Stimulated activated CD8-positive, alpha-beta memory T cell treated with anti-CD3 and anti-CD28 coated beads, Interleukin-4, amount 100 ng/mL, for 24 hours (primary cell): Measurements from ENCODE around the gene MSI2.

Source experiments
- DNase-seq: peaks from one replicate; pipeline ENCODE4 v3.0.0-alpha.2; 2020; ENCODE audit warnings: low read depth

Gene MSI2

DNA sequence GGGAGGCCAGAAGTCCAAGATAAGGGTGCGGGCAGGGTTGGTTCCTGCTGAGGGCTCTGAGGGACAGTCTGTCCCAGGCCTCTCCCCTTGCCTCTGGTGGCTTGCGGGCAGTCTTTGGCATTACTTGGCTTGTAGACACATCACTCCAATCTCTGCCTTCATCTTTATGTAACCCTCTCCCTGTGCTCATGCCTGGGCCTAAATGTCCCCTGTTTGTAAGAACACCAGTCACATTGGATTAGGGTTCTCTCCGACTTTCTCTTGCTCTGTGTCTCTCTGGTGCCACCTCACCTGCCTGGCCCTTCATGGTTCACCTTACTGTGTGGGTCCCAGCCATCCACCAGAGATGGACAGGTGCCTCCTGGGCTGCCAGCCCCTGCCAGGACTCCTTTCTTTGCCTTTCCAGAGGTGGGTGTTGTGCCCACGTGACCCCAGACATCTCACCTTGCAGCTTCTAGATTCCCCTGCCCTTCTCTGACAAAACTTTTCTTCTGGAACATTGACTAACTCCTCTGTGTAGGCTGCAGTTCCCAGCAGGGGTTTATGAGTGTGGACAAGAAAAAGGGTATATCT lies 205.8 kb downstream of the MSI2 start:
- no peak for DNase-seq

DNA sequence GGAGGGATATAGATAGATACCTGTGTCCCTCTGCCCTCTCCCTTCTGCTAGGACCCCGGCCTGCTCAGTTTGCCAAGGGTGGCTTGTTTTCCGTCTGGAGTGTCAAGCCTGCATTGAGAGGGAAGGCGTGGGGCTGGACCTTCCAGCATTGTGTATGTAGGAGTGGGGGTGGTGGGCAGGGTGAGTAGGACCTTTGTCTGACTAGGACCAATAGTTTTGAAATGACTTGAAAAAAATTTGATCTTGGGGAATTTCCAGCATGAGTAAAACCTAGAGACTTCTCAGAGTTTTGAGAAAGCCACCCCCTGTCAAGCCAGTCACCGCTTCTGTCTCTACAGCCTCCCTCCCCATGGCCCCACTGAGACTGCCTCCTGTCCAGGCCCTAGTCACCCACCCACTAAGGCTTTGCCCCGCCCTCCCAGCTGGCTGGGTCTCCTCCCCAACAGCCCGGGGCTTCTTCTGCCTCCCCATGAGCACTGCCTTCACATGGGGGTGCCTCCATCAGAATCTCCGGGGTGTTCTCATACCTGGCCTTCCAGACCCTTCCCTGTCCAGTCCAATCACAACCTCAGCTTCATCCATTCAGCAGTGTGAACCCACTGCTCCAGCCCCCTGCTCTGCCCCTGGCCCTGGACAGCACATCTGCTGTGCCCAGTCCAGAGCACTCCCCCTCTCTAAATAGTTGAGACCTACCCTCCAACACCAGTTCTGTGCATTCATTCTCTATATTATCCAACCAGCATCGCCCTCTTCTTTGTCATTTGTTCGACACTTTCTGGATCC lies 207.0 kb downstream of the MSI2 start:
- DNase-seq: peak; percentile 83

DNA sequence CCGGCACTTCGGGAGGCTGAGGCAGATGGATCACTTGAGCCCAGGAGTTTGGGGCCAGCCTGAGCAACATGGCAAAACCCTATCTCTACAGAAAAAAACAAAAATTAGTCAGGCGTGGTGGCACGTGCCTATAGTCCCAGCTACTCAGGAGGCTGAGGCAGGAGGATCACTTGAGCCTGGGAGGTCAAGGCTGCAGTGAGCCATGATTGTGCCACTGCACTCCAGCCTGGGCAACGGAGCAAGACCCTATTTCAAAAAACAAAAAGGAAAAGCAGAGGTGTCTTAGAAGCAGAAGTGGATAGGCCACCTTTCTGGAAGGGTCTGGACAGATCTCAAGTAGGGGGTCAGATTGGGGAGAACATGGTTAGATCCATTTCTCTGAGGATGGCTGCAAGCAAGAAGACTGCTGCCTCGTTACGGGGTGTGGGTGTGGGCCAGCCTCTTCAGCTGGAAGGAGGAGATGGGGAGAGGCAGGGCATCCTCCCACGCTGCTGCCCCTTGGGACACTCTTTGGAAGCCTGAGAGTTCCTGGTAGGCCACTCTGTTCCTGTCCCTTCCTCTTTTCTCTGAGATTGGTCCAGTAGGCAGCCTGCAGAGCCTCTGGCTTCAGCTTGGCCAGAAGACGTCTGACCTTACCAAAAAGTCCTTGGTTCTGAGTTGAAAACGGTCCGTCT lies 208.0 kb downstream of the MSI2 start:
- no peak for DNase-seq

DNA sequence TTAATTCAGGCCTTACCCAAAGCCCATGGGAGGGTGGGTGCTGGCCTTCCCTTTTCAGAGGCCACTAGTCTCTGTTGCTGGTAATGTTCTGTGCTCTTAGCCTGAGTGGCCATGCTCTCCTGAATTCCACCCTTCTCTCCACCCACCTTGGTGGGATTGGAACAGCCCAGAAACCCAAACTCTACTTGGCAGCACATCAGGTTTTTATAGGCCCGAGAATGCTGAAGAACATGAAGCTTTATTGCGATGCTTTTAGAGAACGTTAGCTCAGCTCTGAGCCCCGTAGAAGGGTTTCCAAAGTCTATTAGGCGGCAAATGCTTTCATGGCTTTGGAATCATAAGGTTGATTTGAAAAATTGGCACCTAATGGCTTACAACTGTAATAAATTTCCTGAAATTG lies 209.3 kb downstream of the MSI2 start:
- no peak for DNase-seq

DNA sequence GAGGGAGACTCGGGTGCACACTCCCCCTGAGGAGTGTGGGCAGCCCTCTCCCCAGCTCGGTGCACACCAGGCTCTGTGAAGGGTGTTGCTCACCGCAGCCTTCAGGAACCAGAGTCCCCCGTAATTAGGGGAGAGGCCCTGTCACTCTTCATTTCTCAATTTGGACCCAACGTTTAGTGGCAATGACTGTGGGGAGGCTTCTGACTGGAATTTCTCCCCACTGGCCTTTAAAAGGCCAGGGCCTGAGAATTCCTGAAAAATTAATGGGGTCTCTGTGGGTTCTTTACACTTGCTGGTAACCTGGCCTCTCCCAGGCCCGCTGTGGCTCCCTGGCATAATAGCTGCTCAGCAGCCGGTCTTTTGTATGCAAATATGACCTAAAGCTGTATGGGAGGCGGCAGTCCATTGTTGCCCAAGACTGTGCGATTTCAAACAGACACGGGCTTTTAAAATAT lies 209.7 kb downstream of the MSI2 start:
- no peak for DNase-seq

DNA sequence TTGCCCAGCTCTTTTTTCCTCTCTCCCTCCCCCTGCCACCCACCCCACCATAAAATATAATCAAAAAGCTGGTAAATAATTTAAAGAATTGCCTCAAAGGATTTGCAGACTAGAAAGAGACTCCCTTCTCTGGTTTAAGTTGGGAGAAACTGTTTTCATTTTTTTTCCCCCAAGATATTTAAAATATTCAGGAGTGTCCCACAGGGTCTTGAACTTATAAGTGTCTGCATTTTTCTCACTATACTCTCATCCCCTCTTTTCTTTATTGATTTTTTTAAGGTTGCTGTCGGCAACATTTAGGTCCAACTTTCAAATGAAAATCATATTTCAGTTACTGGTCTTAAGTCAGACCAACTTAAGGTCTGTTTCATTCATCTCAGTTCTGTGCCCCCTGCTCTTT lies 210.2 kb downstream of the MSI2 start:
- DNase-seq: no peak

DNA sequence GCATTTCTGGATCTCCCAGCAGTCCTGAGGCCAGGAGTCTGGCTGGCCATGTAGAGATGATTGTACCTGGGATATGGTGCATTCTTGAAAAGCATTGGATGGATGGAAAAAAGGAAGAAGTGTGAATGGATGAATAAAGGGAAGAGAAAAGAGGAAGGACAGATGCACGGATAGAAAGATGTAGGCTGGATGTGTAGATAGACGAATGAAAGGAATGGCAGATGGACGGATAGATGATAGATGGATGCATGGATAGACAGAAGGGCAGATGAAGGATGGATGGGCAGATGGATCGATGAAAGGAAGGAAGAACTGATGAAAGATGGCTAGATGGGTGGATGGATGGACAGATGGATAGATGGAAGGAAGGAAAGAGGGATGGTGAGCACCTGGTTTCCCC lies 210.9 kb downstream of the MSI2 start:
- no peak for DNase-seq

DNA sequence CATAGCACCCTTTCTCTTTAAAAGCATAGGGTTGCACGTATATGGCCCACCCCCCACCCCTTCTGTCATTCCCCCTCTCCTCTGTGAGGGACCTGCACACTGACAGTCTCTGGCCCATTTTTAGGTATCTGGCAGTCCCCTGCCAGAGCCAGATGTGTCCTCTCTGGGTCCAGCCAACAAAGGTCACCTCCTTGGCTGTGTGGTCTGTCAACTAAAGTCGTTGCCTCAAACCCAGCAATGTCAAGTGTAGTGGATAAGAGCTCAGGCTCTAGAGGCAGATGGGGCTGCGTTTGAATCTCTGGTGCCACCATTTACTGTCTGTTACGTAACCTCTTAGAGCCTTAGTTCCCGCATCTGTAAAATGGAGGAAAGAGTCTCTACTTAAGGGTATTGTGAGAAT lies 211.5 kb downstream of the MSI2 start:
- DNase-seq: no peak

DNA sequence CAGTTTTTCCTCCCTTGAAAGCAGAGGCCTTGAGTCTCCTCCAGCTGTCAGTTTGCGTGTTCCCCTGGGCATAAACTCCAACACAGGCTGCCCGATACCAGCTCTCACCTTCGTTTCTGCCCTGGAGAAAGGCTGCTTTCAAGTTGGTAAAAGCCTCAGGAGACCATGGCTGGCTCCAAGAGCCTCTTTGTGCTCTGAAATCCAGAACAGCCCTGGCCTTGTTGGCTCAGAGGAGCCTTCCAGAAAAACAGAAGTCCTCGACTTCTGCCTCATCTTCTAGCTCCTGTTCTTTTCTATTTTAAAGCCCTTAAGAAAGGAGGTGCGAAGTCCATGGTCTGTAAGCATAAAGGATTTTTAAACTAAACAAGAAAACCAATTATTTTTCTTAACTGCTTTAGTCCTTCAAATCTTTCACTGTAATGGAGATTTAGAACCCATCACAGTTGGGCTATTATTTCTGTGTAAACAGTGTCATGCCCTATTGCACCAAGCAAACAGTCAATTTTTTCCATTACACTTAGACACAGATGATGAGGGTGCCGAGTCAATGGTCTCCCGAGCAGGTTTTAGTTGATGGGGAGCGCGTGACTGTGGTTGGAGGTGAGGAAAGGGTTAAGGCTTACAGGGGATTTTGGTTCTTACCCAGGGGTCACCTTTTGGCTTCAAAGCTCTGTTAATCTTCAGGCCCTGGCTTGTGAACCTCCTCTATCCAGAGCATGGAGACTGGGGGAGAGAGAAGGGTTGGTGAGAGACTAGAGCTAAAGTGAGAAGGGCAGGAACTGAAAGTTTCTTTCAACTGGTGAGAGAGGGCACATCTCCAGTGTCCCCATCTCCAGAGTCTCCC lies 212.8 kb downstream of the MSI2 start:
- DNase-seq: no peak

DNA sequence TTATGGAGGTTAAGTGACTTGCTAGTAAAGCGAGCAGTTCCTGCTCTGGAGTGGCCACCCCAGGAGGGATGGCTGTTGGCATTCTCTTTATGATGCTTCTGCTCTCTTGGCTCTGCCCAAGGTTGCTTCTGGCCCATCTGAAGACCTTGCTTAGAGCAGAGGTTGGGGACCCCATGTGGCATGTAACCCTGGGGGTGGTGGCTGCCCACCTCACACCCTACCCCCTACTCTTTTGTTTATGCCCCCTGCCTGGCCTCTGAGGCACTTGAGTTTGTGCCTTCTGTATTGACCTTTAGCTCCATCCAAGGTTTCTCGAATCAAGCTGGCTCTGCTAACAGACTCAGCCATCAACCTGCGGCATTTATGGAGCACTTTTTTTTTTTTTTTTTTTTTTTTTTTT lies 214.6 kb downstream of the MSI2 start:
- no peak for DNase-seq

DNA sequence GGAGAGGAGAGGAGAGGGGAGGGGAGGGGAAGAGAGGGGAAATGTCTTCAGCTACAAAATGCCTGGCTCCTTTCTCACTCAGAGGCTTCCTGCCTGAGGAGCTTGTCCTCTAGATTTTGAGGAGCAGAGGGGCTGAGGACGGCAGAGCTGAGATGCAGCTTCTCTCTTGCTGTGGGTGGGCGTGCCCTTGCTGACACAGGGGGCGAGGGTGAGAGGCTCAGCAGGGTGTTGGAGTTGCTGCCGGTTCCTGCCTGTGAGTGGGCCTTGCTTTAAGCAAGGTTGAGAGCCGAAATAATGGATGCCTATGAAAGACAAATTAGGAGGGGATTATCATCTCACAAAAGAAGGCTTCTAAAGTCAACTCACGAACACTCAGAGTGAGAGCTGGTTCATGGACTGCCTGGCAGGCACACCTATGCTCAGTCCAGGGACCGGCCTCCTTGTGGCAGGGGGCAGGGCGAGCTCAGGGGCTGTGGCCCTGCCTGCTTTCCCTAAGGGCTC lies 215.6 kb downstream of the MSI2 start:
- no peak for DNase-seq

DNA sequence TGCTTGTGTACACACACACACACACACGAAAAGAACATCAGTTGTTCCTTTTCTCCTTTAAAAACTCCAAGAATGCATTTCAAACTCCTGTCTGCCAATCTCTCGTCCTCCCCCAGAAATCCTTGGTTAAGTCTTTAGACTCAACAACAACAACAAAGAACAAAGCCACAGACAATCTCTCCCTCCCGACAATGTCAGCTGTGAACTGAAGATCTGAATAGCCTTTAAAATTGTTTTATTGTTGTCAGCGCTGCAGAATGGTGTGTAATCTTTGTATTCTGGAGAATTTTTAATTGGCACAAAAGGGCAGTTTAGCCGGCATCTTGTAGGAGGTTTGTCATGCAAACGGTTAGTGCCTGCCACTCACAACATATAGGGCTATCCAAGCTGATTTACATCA lies 219.5 kb downstream of the MSI2 start:
- no peak for DNase-seq

DNA sequence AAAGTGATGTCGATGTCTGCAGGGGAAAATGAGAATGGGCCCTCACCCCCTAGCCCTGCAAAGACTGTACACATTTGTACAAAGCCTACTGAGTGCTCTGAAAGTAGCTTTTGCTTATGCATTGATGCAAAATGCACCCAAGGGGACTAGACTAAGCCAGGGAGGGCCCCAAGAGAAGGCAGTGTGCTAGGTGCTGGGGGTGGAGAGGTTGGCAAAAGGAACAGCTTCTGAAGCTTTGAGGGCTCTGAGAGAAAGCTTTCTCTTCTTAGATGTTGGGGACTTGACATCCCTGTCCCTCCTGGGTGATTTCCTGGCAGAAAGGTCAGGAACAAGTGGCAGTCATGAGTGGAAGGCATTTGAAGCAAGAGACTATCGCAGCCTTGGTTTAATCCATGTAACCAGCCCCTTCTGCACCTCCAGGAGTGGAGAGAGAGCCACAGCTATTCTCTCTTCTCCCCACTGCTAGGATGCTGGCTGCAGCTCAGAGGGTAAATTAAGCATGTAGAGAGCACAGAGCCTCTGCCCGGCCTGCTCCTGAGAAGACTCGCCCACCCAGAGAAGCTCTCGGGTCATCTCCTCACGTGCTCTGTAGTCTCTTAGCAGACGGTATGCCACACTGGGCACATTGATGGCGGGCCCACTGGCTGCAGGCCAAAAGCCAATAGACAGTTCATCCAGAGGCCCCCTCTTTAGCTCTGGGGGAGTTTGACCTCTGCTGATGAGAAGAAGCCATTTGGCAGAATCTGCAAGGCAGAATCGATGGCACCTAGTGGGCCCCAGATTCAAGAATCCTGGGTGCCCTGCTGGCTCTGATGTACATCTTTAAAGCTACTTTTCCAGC lies 221.4 kb downstream of the MSI2 start:
- no peak for DNase-seq

DNA sequence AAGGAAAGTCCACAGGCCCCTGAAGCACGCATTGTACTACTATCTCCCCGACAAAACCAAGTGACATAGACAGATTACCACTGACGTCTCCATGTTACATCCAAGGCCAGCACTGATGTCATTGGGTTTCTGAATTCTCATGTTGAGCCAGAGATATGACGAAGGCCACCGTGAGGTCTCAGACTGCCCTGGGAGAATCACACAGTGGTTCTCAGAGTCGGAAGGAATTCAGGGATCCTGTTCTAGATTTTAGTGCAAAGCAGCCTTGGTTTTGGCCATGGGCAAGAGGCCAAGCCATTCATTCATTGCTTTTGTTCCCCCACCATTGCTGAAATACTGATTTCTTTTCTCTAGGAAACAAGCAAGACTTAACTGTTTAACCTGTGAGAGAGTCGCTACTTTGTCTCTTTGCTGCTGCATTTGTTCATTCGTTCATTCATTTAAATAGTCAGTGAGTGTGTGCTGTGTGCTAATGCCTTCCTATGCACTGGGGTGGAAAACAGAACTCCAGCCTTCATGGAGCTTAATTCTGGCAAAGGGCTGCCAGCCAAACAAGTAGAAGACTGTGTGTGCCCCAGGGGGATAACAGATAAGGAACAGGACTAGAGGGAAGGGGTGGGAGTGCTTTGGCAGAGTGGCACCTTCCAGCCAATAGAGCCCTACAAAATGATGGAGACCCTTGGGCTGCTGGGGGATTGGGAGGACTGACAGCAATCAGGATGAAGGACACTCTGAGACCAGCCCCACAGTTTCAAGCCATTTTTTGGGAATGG lies 222.3 kb downstream of the MSI2 start:
- no peak for DNase-seq

DNA sequence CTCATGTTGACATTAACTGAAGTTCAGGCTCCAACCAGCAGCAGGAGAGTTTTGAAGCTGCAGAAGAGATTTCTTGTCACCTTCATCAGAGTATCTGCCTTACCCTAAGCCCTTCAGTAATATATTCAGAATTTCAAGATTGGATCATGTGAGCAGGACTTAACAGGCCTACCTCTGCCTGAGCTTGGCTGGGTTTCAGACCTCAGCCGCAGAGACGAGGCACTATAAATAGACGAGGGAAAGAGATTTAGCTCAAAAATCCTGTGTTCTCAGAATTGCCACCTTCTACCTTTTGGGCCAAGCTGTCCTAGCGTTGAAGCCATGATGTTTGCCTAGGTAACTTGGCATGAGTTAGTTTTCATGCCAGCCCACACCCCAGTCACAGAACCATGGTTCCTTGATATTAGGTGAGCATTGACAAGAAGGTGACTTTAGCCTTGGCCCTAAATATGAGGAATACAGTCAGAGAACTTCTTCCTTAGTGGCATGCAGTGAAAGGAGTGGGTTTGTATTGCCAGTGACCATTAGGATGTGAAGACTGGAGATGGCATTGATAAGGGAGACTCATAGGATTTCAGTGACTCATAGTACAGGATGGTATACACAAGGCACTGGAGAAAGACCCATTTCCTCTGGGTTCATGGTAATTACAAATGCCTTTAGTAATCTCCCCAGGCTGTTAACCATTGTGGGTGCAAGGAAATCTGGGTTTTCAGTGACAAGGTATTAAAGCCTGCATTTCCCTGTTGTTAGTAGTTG lies 224.3 kb downstream of the MSI2 start:
- DNase-seq: no peak

DNA sequence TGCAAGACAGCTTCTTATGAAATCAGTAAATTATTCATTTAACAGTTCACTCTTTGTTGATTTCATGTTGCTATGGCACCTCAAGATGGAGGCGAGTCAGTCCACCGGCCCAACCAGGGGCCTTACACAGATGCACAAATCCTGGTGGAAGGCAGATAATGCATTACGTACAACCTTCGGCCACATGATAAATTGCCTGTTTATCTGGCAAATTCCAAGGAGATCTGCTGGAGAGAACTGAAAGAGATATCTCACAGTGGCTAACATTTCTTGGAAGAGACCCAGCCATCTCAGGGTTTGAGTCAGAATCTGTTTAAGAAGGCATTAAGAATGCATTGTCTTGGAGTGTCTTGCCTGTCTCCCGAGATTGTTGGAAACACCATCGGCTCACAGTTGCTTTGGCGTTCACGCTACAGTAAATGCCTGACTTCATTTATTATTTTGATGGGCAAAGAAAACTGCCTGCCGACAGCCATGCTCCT lies 225.6 kb downstream of the MSI2 start:
- DNase-seq: no peak

DNA sequence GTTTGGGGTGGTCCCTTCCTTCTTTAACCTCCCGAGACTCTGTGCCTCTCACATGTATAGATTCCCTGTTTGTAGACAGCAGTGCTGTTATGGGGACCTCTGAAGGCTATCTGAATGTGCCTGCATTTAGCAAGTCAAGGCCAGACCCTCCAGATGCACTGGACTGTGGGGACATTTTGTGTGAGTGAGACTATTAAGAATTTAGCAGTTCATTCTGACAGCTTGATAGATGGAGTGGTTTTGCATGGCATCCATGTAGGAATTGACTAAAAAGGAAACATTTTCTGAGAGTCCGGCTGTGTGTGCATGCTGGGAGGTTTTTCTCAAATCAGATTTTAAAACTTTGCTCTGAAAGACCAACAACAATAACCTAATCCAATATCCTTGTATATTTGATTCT lies 226.3 kb downstream of the MSI2 start:
- DNase-seq: no peak

DNA sequence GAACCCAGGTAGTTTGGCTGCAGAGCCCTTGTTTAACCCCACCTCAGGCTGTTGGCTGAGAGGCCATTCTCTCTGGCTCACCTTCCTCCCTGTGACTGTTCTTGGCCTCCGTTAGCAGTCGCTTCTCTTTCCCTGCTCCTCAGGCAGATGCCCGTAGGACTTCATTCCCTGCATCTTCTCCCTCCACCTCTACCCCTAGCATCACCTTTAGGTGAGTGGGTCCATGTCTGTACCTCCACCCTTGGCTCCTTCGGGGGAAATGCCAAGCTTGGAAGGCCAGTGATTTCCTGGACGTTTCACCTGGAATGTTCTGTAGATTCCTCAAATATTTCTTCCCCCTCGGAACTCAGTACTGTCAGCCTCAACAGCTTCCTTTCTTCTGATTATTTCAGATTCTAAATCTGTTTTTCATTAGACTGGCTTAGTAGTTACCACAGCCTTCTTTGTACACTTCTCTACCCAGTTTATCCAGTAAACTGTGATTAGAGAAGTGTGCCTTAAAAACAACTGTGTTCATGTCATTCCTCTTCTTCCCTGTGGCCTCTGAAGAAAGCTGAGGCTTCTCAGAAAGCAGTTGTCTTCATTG lies 227.9 kb downstream of the MSI2 start:
- DNase-seq: no peak

DNA sequence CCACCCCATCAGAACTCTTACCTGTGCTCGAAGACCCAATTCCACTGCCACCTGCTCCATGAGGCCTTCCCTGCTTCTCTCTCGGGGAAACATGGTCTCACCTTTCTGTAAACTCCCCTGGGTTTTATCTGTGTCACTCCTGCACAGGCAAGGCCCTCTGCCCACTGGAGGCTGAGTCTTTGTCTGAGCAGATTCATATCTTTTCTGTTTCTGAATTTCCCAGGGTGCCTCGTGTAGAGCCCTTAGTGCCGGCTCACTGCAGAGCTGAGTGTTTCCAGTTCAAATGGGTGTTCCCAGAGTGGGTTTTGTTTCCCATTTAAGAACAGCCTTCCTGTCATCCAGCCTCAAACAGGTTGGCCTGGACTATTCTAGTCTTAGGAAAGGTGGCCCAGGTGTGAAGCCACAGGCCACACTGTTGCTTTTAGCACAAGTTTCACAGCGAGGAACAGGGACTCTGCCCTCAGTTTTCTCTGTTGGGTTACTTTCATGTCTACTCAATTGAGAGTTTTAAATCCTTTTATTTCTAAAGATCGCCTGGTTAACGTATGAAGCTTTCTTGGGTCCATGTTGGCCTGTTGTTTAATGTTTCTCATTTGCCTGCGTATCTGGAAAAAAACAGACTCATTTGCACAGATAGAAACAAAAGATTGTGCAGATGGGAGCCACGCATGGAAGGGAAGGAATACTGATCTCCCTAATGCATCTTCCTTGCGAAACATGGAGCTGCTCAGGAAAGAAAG lies 228.7 kb downstream of the MSI2 start:
- no peak for DNase-seq
